Right atrium auricular region (tissue), 2 donors: ENCODE results near the gene FAM78B. TPM values are rescaled to one million over a fixed set of nuclear protein-coding genes. Genes with fewer than 3 reads are reported as not detected.

Source experiments
- DNase-seq: peaks from one replicate; pipeline ENCODE4 v3.0.0-alpha.2; 2019; ENCODE audit warnings: low spot score
- H3K27ac ChIP-seq, 2 donors: fragments of 200-600 bp; sonication (generic); 1 replicate in 1 of 2; 2 replicates in 1 of 2; pipeline ENCODE4 v1.5.1; 2016 to 2019
- H3K27me3 ChIP-seq, 2 donors: fragments of 200-600 bp; sonication (generic); one replicate each; pipeline versions ENCODE4 v1.5.1 to v1.6.0; 2017 to 2019
- H3K36me3 ChIP-seq: fragments of 200-600 bp; sonication (generic); one replicate; pipeline ENCODE4 v1.5.1; 2016
- H3K4me1 ChIP-seq, 2 donors: fragments of 200-600 bp; sonication (generic); one replicate each; pipeline versions ENCODE4 v1.5.1 to v1.6.0; 2017 to 2019
- H3K4me3 ChIP-seq, 2 donors: fragments of 200-600 bp; sonication (generic); 1 replicate in 1 of 2; 2 replicates in 1 of 2; pipeline ENCODE4 v1.5.1; 2017 to 2019; ENCODE audit warnings: mild to moderate bottlenecking in 1 of 2, moderate library complexity in 1 of 2
- H3K9me3 ChIP-seq, 2 donors: fragments of 200-600 bp; sonication (generic); one replicate each; pipeline ENCODE4 v1.5.1; 2019
- CTCF ChIP-seq, 2 donors: fragments of 200-600 bp; sonication (generic); IDR thresholded peaks; one replicate each; pipeline ENCODE4 v1.5.1; 2019; ENCODE audit warnings: antibody characterized with exemption in 2 of 2
- total RNA-seq, 2 donors: library from RNA; depleted of rRNA; stranded (reverse); fragments of >200 nt; gene quantifications; one replicate each; pipeline ENCODE4 v1.1.0, GENCODE V29; 2016

The FAM78B gene
- total RNA-seq, 2 donors from 2014 or later, result 1.8 to 2.9 TPM

DNA sequence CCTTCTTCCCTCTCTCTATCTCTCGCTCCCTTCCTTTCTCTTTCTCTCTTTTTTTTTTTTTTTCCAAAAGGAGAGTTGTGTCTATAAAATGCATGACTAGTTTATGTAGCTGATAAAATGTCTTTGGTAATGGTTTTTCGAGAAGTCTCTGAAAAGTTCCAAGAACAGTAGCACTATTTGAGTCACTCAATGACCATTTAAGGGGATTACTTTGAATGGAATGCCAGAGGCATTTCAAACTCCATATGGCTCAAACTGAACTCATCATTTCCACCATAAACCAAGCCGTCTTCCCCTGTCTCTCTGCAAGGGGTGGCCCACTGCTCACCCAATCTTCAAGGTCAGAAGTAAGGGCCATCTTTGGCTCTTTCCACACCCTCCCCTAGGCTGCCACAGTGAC is 93.3 kb downstream of the FAM78B start:
- no peaks in the 10 kb centered on the region for H3K4me1 ChIP-seq
- no peak overlapping the region for H3K27ac ChIP-seq
- no peak overlapping the region for H3K4me3 ChIP-seq
- no peak for TF ChIP-seq CTCF (IDR thresholded peaks at IDR 0.05)
- no peaks in the 10 kb centered on the region for H3K27me3 ChIP-seq
- no peaks in the 10 kb centered on the region for H3K36me3 ChIP-seq
- H3K9me3 ChIP-seq, result no peaks in the 10 kb centered on the region
- DNase-seq, result no peak

DNA sequence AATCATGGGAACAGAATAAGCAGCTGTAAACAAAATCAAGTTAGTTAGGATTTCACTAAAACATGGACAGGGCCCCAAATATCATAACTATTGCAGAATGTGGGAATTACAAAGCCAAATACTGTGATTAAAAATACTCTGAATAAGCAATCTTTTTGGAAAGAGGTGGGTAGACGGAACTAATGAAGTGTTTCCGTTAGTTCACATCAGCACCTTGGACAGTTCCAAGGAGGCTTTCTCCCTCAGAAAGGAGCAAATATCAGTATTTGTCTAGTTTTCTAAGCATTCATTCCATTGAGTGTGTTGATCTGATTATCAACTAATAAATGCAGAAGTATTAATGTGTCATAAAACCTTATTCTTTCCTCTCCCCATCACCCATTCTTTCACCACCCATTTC is 97.4 kb downstream of the FAM78B start:
- Histone ChIP-seq H3K27ac (no peak overlapping the region), H3K9me3 (no peaks in the 10 kb centered on the region), H3K36me3 (no peaks in the 10 kb centered on the region), H3K4me1 (peaks cover 0 to 2% of the 10 kb centered on the region in 2 donors), H3K4me3 (no peak overlapping the region), H3K27me3 (no peaks in the 10 kb centered on the region)
- no peak for DNase-seq
- no peak for TF ChIP-seq CTCF (IDR thresholded peaks at IDR 0.05)

DNA sequence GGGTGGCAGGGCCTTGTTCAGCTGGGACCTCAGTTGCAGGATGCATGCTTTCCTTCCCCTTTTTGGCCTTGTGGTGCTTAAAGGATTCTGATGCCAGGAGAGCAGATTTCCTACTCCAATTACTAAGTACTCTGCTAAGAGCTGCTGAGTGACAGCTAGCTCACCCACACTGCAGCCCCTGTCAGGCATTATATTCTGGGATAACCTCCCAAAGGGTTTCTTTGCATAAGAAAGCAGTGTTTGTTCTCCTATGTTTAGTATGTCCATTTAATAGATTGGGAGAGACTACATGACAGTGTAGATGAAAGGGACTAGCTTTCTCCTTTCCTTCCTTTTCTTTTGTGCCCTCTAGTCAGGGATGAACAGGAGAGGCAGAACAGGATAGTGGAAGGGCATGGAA is 100.7 kb downstream of the FAM78B start:
- DNase-seq, result no peak
- no peak for TF ChIP-seq CTCF (IDR thresholded peaks at IDR 0.05)
- H3K36me3 ChIP-seq, result no peaks in the 10 kb centered on the region
- H3K9me3 ChIP-seq, result no peaks in the 10 kb centered on the region
- no peak overlapping the region for H3K27ac ChIP-seq
- H3K4me3 ChIP-seq, result no peak overlapping the region
- H3K27me3 ChIP-seq, result no peaks in the 10 kb centered on the region
- peaks cover 0 to 11% of the 10 kb centered on the region in 2 donors for H3K4me1 ChIP-seq

GRCh38 chr1:166064951-166065350 is 101.8 kb downstream of the FAM78B start:
- H3K27ac ChIP-seq, result no peak overlapping the region
- H3K9me3 ChIP-seq, result no peaks in the 10 kb centered on the region
- H3K36me3 ChIP-seq, result no peaks in the 10 kb centered on the region
- H3K27me3 ChIP-seq, result no peaks in the 10 kb centered on the region
- no peak for TF ChIP-seq CTCF (IDR thresholded peaks at IDR 0.05)
- peaks cover 0 to 11% of the 10 kb centered on the region in 2 donors for H3K4me1 ChIP-seq
- DNase-seq, result no peak
- H3K4me3 ChIP-seq, result no peak overlapping the region

DNA sequence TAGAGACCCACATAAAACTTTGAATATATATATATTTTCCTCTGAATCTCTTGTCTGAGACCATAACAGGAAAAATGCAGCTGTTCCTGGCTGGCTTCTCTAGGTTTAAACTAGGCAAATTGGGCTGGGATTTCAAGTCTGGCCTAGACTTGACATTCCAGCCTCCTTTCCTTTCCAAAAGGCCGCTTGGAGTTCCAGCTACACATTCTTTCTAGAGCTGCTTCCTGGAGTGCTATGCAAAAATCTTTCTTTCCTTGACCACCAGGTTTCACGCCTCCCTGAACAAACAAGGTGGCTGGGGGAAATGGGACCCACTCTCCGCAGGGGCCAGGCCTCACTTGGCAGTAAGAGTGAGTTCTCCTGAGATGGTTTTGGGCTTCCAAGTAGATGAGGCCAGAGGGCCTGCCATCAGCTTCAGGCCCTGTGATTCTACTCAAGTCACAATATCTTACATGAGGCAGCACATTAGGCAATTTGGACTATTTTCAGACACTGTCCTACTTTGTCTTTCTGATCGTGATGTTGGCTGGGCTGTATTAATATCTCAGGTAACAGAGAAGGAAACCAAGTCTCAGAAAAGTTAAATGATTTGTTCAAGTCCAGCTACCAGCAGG is 102.4 kb downstream of the FAM78B start:
- no peaks in the 10 kb centered on the region for H3K27me3 ChIP-seq
- no peak for TF ChIP-seq CTCF (IDR thresholded peaks at IDR 0.05)
- no peaks in the 10 kb centered on the region for H3K36me3 ChIP-seq
- no peaks in the 10 kb centered on the region for H3K9me3 ChIP-seq
- DNase-seq, result no peak
- no peak overlapping the region for H3K4me3 ChIP-seq
- H3K4me1 ChIP-seq, result peaks cover 0 to 11% of the 10 kb centered on the region in 2 donors
- H3K27ac ChIP-seq, result no peak overlapping the region

DNA sequence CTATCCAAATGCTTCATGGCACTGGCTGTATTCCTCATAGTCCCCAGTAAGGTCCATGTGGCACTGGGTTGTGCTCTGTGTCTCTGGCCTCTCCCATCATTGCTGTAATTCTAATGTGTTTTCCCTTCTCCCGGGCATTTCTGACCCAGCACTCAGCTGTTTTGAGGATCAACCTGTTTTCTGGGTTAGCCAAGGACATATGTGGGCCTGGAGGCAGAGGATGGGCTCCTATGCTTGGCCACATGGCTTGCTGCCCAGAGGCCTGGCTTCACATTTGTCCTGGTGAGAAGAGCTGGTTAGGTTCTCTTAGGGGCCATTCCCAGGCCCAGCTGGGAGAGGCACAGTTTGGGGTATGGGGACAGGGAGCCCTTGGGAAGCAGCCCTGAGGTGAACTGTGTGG is 103.1 kb downstream of the FAM78B start:
- TF ChIP-seq CTCF (IDR thresholded peaks at IDR 0.05), result no peak
- no peak for DNase-seq
- Histone ChIP-seq H3K9me3 (no peaks in the 10 kb centered on the region), H3K4me3 (no peak overlapping the region), H3K27ac (no peak overlapping the region), H3K36me3 (no peaks in the 10 kb centered on the region), H3K27me3 (no peaks in the 10 kb centered on the region), H3K4me1 (peaks cover 0 to 11% of the 10 kb centered on the region in 2 donors)
